ENCODE data around the gene MGRN1.

The MGRN1 gene

GRCh38 chr16:4693956-4694641 lies 69.5 kb downstream of the MGRN1 start (continued):
- TF ChIP-seq CTCF (tag by site-specific recombination; IDR thresholded peaks at IDR 0.05) (no peak; the same call in 1 of the 2 replicates), ZNF354C (tag by site-specific recombination; IDR thresholded peaks at IDR 0.05; ENCODE audit: borderline replicate concordance, low read depth) (no peak), ZNF707 (tag by site-specific recombination; IDR thresholded peaks at IDR 0.05) (no peak), ZNF362 (tag by site-specific recombination; IDR thresholded peaks at IDR 0.05) (no peak), ZNF174 (tag by site-specific recombination; IDR thresholded peaks at IDR 0.05) (0 out of 2 replicates have a peak, but pooled peaks have one; percentile 36), PATZ1 (tag by site-specific recombination; IDR thresholded peaks at IDR 0.05) (0 out of 2 replicates have a peak, but pooled peaks have one; percentile 30), ZNF513 (tag by site-specific recombination; IDR thresholded peaks at IDR 0.05) (no peak), SCRT2 (tag by site-specific recombination; IDR thresholded peaks at IDR 0.05) (0 out of 2 replicates have a peak, but pooled peaks have one; percentile 16), ZNF292 (tag by site-specific recombination; IDR thresholded peaks at IDR 0.05; ENCODE audit: borderline replicate concordance, low read depth) (no peak), ZFP69B (tag by site-specific recombination; IDR thresholded peaks at IDR 0.05) (no peak), BCL11B (tag by site-specific recombination; IDR thresholded peaks at IDR 0.05; ENCODE audit: low read depth) (no peak), ZNF350 (tag by site-specific recombination; IDR thresholded peaks at IDR 0.05) (no peak), ZFHX2 (tag by site-specific recombination; conservative IDR thresholded peaks at IDR 0.05) (no peak; the same call in 1 of the 2 replicates), EGR2 (tag by site-specific recombination; IDR thresholded peaks at IDR 0.05; ENCODE audit: low read depth) (peak; percentile 49; the same call in 1 of the 2 replicates), ZNF48 (tag by site-specific recombination; IDR thresholded peaks at IDR 0.05) (no peak), SETDB1 (IDR thresholded peaks at IDR 0.05; ENCODE audit: insufficient read length, low read length) (no peak), ZNF555 (tag by site-specific recombination; conservative IDR thresholded peaks at IDR 0.05) (no peak), ZNF221 (tag by site-specific recombination; IDR thresholded peaks at IDR 0.05; ENCODE audit: borderline replicate concordance) (no peak), SCRT1 (tag by site-specific recombination; IDR thresholded peaks at IDR 0.05; ENCODE audit: borderline replicate concordance) (no peak), ZFP37 (tag by site-specific recombination; IDR thresholded peaks at IDR 0.05) (no peak), ZNF138 (tag by site-specific recombination; IDR thresholded peaks at IDR 0.05; ENCODE audit: borderline replicate concordance) (no peak), ZSCAN4 (tag by site-specific recombination; IDR thresholded peaks at IDR 0.05) (no peak), ZNF518A (tag by site-specific recombination; conservative IDR thresholded peaks at IDR 0.05; ENCODE audit: low read depth) (no peak), ZNF239 (tag by site-specific recombination; IDR thresholded peaks at IDR 0.05) (no peak), ZNF341 (tag by site-specific recombination; IDR thresholded peaks at IDR 0.05; ENCODE audit: low read depth) (peak; percentile 22; the same call in 1 of the 2 replicates), ZNF311 (tag by site-specific recombination; IDR thresholded peaks at IDR 0.05; ENCODE audit: borderline replicate concordance) (no peak)
